SHP77 (cell line): ENCODE data around the gene PRRC2A.

Experiments
- DNase-seq, 2 experiments: peaks; one replicate each; lab custom pipeline; 2025; lab: John Stamatoyannopoulos, UW

Gene PRRC2A

GRCh38 chr6:31626952-31627351, 6.4 kb downstream of the PRRC2A start:
- no peak for DNase-seq

DNA sequence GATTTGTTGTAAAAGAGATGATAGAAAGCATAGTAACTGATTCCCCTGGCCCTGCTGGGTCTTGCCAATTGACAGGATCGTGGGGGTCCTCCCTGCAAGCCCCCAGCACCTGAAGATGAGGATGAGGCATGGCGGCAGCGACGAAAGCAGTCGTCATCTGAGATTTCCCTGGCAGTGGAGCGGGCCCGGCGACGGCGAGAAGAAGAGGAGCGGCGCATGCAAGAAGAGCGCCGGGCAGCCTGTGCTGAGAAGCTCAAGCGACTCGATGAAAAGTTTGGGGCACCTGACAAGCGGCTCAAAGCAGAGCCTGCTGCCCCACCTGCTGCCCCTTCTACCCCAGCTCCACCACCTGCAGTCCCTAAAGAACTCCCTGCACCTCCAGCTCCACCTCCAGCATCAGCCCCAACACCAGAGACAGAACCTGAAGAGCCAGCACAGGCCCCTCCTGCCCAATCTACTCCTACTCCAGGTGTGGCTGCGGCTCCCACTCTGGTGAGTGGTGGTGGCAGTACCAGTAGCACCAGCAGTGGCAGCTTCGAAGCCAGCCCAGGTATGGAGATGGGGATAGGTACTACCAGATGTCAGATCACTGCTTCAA, 7.3 kb downstream of the PRRC2A start:
- no peak for DNase-seq

DNA sequence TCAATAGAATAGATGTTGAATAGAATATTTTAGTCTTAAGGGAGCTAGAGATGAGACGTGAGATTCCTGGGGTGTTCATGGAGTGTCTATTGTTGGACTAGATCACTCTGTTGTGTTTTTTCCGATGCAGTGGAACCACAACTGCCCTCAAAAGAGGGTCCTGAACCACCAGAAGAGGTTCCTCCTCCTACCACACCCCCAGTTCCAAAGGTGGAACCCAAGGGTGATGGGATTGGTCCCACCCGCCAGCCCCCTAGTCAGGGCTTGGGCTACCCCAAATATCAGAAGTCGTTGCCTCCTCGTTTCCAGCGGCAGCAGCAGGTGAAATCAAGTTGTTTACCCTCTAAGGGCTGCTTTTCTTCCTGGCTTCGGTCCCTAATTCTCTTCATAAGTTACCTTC, 8.5 kb downstream of the PRRC2A start:
- DNase-seq = no peak

DNA sequence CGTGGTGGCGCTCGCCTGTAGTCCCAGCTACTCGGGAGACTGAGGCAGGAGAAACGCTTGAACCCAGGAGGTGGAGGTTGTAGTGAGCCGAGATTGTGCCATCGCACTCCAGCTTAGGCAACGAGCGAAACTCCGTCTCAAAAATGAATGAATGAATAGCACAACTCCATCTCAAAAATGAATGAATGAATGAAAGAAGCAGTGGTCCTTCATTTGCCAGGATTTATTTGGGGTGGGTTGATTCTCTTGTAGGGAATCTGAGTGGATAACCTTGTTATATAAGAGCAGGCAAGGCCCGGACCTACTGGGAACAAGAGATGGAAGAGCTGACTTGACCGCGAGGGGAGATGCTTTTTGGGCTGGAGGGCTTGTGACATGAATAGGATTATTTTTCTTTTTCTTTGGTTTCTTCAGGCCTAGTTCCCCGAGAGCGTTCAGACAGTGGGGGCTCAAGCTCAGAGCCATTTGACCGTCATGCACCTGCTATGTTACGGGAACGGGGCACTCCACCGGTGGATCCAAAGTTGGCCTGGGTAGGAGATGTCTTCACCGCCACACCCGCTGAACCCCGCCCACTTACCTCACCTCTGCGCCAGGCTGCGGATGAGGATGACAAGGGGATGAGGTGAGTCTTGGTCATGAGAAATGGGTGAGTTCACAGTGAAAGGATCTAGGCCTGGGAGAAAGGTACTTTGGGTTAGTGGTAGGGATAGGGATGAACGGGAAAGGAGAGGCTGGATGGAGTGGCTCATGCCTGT, 9.8 kb downstream of the PRRC2A start:
- no peak for DNase-seq

GRCh38 chr6:31631209-31631608, 10.7 kb downstream of the PRRC2A start:
- DNase-seq = no peak

- DNase-seq = no peak
Measured at GRCh38 chr6:31631681-31632278, 11.3 kb downstream of the PRRC2A start.

- no peak for DNase-seq
Measured at GRCh38 chr6:31632279-31632946, 11.9 kb downstream of the PRRC2A start.

- DNase-seq = no peak
Measured at GRCh38 chr6:31633447-31633846, 12.9 kb downstream of the PRRC2A start.

DNA sequence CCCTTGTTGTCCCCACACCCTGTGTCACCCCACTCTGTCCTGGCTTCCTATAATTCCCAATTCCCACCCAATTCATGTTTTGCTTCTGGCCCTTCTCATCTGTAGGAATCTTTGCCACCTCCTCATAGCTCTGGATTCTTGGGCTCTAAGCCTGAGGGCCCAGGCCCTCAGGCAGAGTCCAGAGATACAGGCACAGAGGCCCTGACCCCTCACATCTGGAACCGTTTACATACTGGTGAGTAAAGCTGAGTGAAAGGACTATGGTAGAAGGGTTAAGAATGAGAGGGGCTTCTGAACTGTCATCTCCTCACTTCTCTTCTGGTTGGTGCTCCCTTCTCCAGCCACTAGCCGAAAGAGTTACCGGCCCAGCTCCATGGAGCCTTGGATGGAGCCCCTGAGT, 13.6 kb downstream of the PRRC2A start:
- DNase-seq = no peak

- DNase-seq = no peak
Measured at GRCh38 chr6:31634969-31635575, 14.6 kb downstream of the PRRC2A start.

GRCh38 chr6:31636698-31637596, 16.4 kb downstream of the PRRC2A start:
- no peak for DNase-seq

DNA sequence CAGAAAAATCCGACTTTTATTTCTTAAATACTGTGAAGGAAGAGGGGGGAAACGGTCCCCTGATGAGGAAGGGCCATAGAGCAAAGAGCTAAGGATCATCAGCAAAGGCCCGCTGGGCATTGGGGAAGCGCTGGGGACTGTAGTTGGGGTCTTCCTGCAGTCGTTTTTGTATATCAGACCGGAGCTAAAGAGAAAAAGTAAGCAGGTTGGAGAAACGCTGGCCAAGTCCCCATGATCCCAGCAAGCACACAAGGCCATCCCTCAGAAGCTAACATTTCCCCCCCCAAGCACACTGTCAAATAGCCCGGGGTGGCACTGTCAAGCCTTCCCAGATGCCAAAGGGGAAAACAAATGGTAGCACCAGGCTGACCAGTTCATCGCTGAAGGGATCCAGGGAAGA, 18.5 kb downstream of the PRRC2A start:
- DNase-seq = no peak

- DNase-seq = no peak
Measured at GRCh38 chr6:31639449-31639861, 18.9 kb downstream of the PRRC2A start.

DNA sequence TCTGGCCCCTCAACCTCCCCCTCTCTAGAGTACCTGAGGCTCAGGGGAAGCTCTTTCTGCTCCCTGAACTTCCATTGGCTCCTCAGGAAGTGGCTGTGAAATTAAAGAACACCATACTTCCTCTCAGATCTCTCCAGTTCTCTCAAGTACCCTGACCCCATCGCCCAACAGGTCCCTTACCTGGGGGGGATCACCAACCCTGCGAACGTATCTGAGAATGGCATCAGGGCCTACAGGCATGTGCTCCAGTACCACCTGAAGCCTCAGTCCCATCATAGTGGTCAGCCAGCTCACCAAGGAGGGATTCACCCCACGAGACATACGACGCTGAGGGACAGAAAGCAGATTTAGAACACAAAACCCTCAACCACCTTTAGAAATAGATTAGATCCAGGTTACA, 20.1 kb downstream of the PRRC2A start:
- DNase-seq = no peak

DNA sequence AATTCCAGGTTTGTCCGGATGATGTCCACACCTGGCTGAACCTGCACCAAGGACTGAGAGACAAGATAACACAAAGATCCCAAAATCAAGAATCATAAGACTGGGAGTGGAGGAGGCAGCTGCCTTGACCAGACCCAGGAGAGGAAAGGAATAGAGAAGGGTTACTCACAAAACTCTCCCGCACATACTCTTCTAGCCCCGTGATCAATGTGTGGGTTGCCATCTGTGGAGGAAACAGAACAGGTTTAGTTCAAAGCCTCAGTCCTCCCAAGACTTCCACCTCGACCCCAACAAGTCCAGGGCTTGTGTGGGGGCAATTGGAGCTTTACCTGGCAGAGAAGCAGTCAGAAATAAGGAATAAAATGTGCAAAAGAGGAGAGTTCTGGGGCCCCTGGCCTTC, 20.9 kb downstream of the PRRC2A start:
- DNase-seq = no peak

DNA sequence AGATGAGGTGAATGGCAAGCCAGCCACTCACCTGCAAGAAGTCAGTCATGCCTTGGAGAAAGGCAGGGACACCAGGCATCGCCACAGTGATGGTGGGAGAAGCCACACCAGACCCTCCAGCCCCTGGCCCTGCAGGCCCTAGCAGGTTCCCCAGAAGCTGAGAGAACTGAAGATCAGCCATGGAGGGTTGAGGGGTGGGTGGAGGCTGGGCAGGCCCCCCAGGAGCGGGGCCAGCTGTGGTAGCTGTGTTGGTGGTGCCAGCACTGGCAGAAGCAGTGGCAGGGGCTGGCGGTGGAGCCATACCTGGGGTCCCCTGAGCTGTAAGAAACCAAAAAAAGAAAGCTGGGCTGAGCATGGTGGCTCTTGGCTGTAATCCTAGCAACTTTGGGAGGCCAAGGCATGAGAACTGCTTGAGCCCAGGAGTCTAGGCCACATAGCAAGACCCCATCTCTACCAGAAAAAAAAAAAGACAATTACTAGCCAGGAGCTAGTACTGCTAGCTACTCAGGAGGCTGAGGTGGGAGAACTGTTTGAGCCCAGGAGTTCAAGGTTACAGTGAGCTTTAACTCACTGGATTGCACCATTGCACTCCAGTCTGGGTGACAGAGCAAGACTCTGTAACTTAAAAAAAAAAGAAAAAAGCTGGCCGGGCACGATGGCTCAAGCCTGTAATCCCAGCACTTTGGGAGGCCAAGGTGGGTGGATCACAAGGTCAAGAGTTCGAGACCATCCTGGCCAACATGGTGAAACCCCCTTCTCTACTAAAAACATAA, 22.5 kb downstream of the PRRC2A start:
- DNase-seq = no peak

DNA sequence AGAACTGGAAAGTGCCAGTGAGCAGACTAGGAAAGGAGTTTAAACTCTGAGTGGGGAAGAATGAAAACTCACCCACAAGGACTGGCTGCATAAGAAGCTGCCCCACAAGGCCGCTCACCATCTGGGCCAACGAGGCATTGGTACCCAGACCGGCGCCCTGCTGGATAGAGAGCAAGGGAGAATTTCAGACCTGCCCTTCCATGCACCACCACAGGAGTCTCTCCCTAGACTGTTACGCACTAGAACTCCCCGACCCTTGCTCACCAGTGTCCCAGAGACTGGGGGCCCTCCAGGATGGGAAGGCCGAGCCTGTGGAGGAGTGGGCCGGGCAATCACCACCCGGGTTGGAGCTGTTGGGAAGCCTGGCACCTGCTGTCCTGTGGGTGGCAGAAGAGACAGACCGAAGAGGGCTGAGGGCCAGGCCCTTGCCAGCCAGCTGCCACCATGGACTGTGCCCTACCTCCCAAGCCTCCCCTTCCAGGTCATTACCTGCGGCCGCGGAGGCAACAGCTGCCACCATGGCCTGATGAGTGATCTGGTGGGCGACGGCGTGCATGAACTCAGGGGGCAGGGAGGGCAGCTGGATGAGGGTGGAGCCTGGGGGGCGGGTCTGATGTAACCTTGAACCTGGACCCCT, 23.4 kb downstream of the PRRC2A start:
- no peak for DNase-seq

- DNase-seq = no peak
Measured at GRCh38 chr6:31645325-31645724, 24.8 kb downstream of the PRRC2A start.

DNA sequence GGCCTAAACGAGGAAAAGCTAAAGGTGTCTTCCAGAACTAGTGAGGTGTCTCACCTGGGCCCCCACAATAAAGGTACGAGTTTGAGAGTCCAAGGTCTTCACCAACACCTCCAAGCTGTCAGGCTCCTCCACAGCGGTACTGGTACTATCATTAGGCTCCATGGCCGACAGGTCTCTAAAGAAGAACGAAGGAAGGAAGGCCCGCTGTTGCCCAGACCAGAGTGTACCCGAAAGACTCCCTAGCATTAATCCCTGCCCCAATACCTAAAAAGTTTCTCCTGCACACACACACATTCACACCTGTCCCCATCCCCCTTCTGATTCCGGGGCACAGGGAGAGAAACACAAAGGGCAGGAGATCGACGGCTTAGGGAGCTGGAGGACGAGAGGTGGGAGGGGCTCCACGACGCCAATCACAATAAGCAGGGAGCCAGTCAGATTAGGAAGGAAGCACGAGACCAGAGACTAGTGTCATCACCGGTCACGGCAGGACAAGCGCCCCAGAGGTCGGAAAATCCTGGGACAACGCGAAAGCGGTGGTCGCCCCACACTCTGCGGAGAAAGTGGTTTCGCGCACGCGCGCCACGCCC, 31.2 kb downstream of the PRRC2A start:
- peak in 1 of 2 experiments; percentile 62 for DNase-seq
